ENCODE results near the gene TAF4. TPM values are rescaled to one million over a fixed set of nuclear protein-coding genes. Genes with fewer than 3 reads are reported as not detected.

Gene TAF4
- total RNA-seq, 1 donor from 2014 or later: 6.5 TPM

GRCh38 chr20:62104234-62104789, 38.6 kb upstream of the TAF4 start:
- no peak for DNase-seq (ENCODE audit: low read depth)
- no peak overlapping the region for H3K4me3 ChIP-seq (ENCODE audit: low read depth, low read length)
- no peak for TF ChIP-seq CTCF (conservative IDR thresholded peaks at IDR 0.05; ENCODE audit: low read depth, low read length)

DNA sequence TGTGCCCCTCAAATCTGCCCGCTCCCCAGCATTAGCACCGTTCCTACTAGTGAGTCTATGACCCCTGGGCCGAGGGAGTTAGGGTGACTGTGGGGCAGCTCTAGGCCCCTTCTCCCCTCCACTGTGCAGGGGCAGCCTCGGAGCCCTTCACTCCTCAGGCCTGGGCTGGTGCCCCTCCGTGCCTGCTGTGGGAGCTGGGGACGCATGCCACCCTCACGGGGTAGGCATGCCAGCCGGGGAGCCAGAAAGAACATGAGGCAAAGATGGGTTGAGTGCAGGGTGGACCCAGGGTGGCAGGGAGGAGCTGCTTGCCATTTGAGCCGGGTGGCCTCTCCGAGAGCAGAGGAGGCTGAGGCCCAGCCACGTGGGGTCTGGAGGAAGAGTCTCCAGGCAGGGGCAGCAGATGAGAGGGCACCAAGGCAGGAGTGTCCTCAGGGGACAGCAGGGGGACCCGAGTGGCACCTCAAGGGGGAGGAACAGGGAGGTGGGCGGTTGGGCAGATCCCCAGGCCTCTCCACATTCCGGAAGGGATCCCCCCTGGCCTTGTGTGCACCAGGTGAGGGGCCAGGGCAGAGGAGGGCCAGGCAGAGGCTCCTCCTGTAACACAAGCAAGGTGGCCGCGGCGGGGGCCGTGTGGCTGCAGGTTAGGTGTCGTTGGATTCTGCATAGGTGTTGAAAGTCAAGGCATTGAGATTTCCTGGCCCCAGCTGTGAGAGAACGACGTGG, 38.0 kb upstream of the TAF4 start:
- no peak overlapping the region for H3K4me3 ChIP-seq (ENCODE audit: low read depth, low read length)
- DNase-seq (ENCODE audit: low read depth): no peak

DNA sequence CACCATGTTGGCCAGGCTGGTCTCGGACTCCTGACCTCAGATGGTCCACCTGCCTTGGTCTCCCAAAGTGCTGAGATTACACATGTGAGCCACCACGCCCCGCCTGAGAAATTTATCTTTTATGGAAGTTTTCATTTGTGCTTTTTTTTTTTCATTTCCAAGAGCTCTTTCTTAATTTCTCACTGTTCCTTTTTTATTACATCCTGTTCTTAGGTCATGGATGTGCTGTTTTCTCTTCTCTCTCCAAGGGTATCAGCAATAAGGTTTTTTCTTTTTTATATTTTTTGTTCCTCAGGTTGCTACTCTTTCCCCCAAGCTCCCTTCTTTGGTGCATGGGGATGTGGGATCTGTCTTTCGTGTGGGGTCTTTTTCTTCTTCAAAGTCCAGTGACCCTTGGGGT, 35.4 kb upstream of the TAF4 start:
- no peak for DNase-seq (ENCODE audit: low read depth)
- TF ChIP-seq CTCF (conservative IDR thresholded peaks at IDR 0.05; ENCODE audit: low read depth, low read length): no peak
- no peak overlapping the region for H3K4me3 ChIP-seq (ENCODE audit: low read depth, low read length)

More for the DNA sequence above, 38.0 kb upstream of the TAF4 start:
- TF ChIP-seq CTCF (conservative IDR thresholded peaks at IDR 0.05; ENCODE audit: low read depth, low read length): no peak

GRCh38 chr20:62097881-62098407, 32.3 kb upstream of the TAF4 start:
- H3K4me3 ChIP-seq (ENCODE audit: low read depth, low read length): no peak overlapping the region
- DNase-seq (ENCODE audit: low read depth): no peak
- no peak for TF ChIP-seq CTCF (conservative IDR thresholded peaks at IDR 0.05; ENCODE audit: low read depth, low read length)

DNA sequence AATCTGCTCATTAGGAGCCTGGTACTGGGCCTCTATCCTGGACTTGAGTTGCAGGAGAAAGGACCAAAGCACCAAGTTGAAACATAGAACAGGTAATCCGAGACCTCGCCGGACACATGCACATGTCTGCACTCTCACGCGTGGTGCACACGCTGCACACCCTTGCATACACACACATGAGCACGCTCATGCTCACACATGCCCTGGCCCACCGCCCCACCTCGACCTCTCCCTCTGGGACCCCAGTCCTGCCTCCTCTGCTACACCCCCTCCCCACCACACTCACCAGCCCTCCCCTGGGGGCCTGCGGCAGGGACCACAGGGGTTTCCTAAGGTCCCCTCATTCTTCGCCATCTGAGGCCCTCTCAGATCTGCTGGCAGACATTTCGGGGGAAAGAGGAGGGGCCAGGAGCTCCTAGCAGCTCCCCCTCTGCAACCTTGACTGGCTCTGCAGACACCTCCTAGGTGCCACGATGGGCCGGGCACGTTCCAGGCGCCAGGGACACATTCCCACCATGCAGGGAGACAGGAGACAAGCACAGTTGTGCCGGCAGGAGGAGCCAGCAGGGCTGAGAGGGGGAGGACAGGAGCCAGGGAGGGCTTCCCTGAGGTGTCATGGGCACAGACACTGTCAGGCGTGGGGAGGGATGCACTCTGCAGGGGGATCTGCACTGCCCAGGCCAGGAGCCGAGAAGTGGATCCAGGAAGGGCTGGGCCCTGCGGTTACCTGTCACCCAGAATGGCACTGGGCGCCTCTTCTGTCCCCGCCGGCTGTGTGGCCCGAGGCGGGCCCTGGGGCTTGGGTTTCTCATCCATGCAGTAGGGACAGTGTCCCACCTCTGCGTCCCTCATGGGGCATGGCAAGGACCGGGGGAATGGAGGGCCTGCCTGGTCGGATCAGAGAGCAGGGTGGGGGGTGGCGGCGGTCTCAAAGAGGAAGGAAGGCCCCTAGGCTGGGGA, 31.0 kb upstream of the TAF4 start:
- H3K4me3 ChIP-seq (ENCODE audit: low read depth, low read length): no peak overlapping the region
- no peak for DNase-seq (ENCODE audit: low read depth)
- no peak for TF ChIP-seq CTCF (conservative IDR thresholded peaks at IDR 0.05; ENCODE audit: low read depth, low read length)

- DNase-seq (ENCODE audit: low read depth): no peak
- TF ChIP-seq CTCF (conservative IDR thresholded peaks at IDR 0.05; ENCODE audit: low read depth, low read length): peak; percentile 16
- no peak overlapping the region for H3K4me3 ChIP-seq (ENCODE audit: low read depth, low read length)
These were observed 23.7 kb upstream of the TAF4 start for GRCh38 chr20:62089393-62089792.
